NCI-H1092 treated with DMSO at 0.1 percent for 48 hours (cell line): Measurements from ENCODE around the gene MCCD1.
"Not testable (repeated sequence)": the region's sequence is repeated elsewhere in the genome, so short reads cannot be mapped to it uniquely, and the experiment has no call there.

ENCODE experiments used
- DNase-seq: peaks from one replicate; lab custom pipeline; 2025; lab: John Stamatoyannopoulos, UW

Gene MCCD1

GRCh38 chr6:31528821-31529328 lies at the start of gene MCCD1:
TSS of gene MCCD1 (plus strand) at chr6:31528962. CDS start at chr6:31529015, 53 bp downstream.
- no peak for DNase-seq

GRCh38 chr6:31479151-31479932 lies 49.4 kb upstream of the MCCD1 start:
- DNase-seq: no peak

GRCh38 chr6:31479933-31480535 lies 48.7 kb upstream of the MCCD1 start:
- no peak for DNase-seq

- DNase-seq: no peak
These were observed 48.2 kb upstream of the MCCD1 start for GRCh38 chr6:31480574-31480973.

- DNase-seq: no peak
These were observed 45.4 kb upstream of the MCCD1 start for GRCh38 chr6:31483392-31483791.

GRCh38 chr6:31485055-31485454 lies 43.7 kb upstream of the MCCD1 start:
- DNase-seq: no peak

GRCh38 chr6:31486065-31486837 lies 42.5 kb upstream of the MCCD1 start:
- DNase-seq: not testable (repeated sequence)

GRCh38 chr6:31487674-31488073 lies 41.1 kb upstream of the MCCD1 start:
- DNase-seq: not testable (repeated sequence)

GRCh38 chr6:31489086-31489485 lies 39.7 kb upstream of the MCCD1 start:
- DNase-seq: no peak

GRCh38 chr6:31490115-31490873 lies 38.5 kb upstream of the MCCD1 start:
- no peak for DNase-seq

- not testable (repeated sequence) for DNase-seq
These were observed 35.2 kb upstream of the MCCD1 start for GRCh38 chr6:31493550-31493874.

- peak; percentile 1 for DNase-seq
These were observed 34.7 kb upstream of the MCCD1 start for GRCh38 chr6:31493875-31494694.

GRCh38 chr6:31495580-31495979 lies 33.2 kb upstream of the MCCD1 start:
- no peak for DNase-seq

- not testable (repeated sequence) for DNase-seq
These were observed 31.9 kb upstream of the MCCD1 start for GRCh38 chr6:31496826-31497225.

GRCh38 chr6:31497531-31498476 lies 31.0 kb upstream of the MCCD1 start, which contains the start of gene MICB:
TSS of gene MICB (plus strand) at chr6:31498145. CDS start at chr6:31498194, 49 bp downstream.
- DNase-seq: no peak

GRCh38 chr6:31498748-31499147 lies 30.0 kb upstream of the MCCD1 start:
- DNase-seq: no peak

GRCh38 chr6:31499648-31500047 lies 29.1 kb upstream of the MCCD1 start:
- DNase-seq: not testable (repeated sequence)

- no peak for DNase-seq
These were observed 26.2 kb upstream of the MCCD1 start for GRCh38 chr6:31502586-31502985.

- not testable (repeated sequence) for DNase-seq
These were observed 19.7 kb upstream of the MCCD1 start for GRCh38 chr6:31509036-31509435.

- DNase-seq: no peak
These were observed 18.8 kb upstream of the MCCD1 start for GRCh38 chr6:31510007-31510406.
